ENCODE results near the gene GPR143.
"Not testable (repeated sequence)": the region's sequence is repeated elsewhere in the genome, so short reads cannot be mapped to it uniquely, and the experiment has no call there.

The GPR143 gene

DNA sequence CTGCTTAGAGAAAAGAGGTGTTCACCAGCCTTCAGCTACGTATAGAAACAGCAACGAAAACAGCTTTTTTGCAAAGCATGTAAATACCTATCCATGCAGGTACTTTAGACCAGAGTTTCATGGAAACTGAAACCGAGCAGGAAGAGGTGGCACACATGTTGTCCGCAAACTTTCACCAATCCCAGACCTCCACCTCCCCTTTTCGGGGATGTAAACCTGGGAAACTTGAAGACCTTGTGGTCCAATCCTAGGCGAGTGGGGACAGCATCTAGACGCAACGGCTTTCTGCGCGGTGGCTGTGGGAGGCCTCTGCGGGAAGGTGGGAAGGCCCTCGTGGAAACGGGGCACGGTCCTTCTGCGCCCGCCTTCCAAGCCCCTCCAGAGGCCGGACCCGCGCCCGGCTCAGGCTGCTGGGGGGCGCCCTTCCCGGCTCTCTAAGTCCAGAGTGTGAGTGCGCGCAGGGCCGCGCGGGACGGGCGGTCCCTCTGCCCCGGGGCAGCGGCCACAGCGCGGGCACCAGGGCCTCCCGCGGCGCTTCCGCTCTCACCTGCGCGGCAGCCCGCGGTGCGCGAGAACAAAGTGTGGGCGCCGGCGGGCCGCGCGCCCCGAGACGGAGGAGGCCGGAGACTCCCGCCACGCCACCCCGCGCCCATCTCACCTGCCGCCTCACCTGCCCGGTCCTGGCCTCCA, 19.8 kb upstream of the GPR143 start:
- no peak for TF ChIP-seq CTCF (IDR thresholded peaks at IDR 0.05; ENCODE audit: low read depth, low read length)

DNA sequence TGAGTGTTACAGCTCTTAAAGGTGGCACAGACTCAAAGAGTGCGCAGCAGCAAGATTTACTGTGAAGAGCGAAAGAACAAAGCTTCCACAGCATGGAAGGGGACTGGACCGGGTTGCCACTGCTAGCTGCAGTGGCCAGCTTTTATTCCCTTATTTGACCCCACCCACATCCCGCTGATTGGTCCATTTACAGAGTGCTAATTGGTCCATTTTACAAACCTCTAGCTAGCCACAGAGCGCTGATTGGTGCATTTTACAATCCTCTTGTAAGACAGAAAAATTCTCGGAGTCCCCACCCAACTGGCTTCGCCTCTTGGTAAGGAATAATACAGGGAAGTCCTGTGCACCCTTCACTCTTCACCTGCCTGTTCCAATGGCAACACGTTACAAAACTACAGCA, 18.7 kb upstream of the GPR143 start:
- DNase-seq (ENCODE audit: extremely low read depth, low read depth), result no peak
- no peak for TF ChIP-seq CTCF (IDR thresholded peaks at IDR 0.05; ENCODE audit: low read depth, low read length)

More for the DNA sequence above, 19.8 kb upstream of the GPR143 start:
- DNase-seq (ENCODE audit: extremely low read depth, low read depth), result no peak

- DNase-seq (ENCODE audit: extremely low read depth, low read depth), result no peak
- TF ChIP-seq CTCF (IDR thresholded peaks at IDR 0.05; ENCODE audit: low read depth, low read length), result no peak
Observed at GRCh38 chrX:9781941-9782340, 16.3 kb upstream of the GPR143 start.

- TF ChIP-seq CTCF (IDR thresholded peaks at IDR 0.05; ENCODE audit: low read depth, low read length), result no peak
- DNase-seq (ENCODE audit: extremely low read depth, low read depth), result no peak
Observed at GRCh38 chrX:9775930-9776329, 10.3 kb upstream of the GPR143 start.

DNA sequence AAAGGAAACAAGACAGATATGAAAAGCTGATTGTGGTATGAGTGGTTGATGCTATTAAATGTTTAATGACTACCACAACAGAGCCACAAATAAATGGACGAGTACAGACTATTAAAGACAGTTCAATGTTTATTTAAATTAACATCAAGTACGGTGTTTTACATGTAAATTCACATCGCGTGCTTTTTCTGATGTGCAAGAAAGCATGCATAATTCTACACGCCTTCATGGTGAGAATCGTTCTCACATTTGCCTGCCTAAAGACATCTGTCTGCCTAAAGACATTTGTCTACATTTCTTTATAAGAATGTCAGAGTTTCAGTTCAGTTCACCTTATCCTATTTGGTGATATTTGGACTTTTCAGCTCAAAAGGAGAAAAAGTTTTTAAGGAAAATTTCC, 7.3 kb upstream of the GPR143 start:
- TF ChIP-seq CTCF (IDR thresholded peaks at IDR 0.05; ENCODE audit: low read depth, low read length), result no peak
- no peak for DNase-seq (ENCODE audit: extremely low read depth, low read depth)

DNA sequence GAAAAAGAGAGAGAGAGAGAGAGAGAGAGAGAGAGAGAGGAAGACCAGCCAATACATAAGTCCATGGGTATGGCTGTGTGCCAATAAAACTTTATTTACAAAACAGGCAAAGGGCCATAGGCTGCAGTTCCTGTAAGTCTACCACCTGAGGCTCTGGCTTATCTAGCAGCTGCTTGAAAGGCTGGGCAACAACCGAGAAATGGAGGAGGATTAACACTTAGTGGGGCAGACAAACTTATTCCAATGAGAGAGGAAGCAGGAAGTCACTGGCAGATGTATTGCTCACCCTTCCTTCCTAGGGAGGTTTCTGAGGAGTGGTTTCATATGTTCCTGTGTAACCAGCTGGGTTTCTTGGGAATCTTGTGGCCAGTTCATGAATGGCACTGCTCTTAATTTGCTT, 4.7 kb upstream of the GPR143 start:
- no peak for TF ChIP-seq CTCF (IDR thresholded peaks at IDR 0.05; ENCODE audit: low read depth, low read length)
- no peak for DNase-seq (ENCODE audit: extremely low read depth, low read depth)

DNA sequence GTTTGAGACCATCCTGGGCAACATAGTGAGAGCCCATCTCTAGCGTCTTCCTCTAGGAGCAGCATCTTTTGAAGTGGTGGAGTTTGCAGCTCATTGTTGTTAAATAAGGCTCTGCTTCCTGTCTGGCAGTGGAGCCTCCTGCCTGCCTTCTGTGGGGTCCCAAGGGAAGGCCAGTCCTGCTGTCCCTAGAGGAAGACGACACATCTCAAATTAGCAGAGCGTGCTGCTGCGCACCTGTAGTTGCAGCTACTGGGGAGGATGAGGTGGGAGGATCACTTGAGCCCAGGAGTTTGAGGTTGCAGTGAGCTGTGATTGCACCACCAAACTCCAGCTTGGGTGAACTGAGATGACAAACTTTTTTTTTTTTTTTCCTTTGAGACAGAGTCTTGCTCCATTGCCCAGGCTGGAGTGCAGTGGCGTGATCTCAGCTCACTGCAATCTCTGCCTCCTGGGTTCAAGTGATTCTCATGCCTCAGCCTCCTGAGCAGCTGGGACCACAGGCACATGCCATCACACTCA, 2.7 kb upstream of the GPR143 start:
- DNase-seq (ENCODE audit: extremely low read depth, low read depth), result not testable (repeated sequence)

DNA sequence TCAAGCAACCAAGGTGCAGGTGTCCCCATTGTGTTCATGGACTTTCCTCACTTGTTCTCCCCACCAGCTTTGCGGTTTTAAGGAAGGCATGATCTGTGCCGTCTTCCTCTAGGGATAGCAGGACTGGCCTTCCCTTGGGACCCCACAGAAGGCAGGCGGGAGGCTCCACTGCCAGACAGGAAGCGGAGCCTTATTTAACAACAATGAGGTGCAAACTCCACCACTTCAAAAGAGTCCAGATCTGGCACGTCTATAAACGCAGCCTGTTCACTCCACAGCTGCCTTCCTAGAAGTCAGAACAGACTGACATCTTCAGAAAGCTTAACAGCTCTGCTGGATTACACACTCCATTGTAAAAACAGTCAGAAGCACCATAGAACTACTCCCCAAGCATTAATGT, 1.7 kb upstream of the GPR143 start:
- TF ChIP-seq CTCF (IDR thresholded peaks at IDR 0.05; ENCODE audit: low read depth, low read length), result no peak
- DNase-seq (ENCODE audit: extremely low read depth, low read depth), result no peak

Measured in AG09319 (cell line).